GM10847 (cell line): ENCODE results near the gene ZBTB3.

ENCODE experiments used
- POLR2A ChIP-seq: IDR thresholded peaks from 2 replicates; pipeline ENCODE4 v1.6.1; 2011; ENCODE audit not compliant: insufficient read length; ENCODE audit errors: extremely low read depth

Gene ZBTB3

DNA sequence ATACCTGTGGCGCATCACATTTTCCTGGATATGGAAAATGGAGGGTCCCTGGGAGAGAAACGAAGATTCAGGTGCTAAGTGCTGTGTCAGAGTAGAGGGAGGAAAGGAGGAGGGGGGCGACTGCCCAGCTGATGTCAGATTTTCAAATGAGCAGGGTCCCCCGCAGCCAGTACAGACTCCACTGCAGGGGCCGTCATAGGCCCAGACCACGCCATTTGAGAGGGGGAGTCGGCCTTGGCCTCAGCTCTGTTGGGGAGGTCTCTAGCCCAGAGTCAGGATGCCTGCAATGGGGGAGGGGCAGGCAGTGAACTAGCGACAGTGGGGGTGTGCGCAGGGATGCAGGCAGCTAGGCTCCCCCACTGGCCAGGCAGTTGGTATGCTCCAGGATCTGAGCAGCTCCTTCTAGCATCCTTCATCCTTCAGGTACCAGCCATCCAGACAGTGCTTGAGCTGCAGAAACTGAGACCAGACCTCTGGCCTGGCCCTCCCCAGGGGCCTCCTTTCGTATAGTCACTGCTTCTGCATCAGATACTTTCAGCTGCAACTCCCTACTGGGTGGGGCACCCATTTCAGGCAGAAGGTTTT lies 46.6 kb downstream of the ZBTB3 start, which contains the start of the genes BSCL2 and GNG3:
Gene BSCL2, minus strand, starts transcription at position 148 of the 585 bp plus-strand sequence. CDS start 229 bp downstream, outside the sequence.
Gene GNG3, plus strand, starts transcription at position 400 of the 585 bp plus-strand sequence. CDS start 620 bp downstream, outside the sequence.
- TF ChIP-seq POLR2A, result no peak

DNA sequence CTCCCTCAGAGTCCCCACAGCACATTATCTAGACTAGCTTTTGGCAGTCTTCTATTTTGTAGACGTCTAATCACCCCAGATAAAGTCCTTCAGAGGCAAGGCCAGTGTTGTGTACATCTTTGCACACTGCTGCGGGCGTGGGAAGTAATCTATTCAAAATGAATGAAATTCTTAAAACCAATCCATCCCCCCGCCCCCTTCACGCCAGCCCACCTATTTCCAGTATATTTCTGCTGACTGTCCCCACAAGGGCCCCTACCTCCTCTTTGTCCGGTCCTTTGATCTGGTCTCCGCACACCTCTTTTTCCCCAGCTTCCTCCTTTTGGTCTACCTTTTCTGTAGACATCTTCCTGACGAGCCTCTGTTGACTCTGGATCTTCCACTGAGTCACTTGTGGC lies 47.1 kb downstream of the ZBTB3 start:
- no peak for TF ChIP-seq POLR2A

- TF ChIP-seq POLR2A, result peak; percentile 49
Measured at GRCh38 chr11:62705880-62706849, 47.8 kb downstream of the ZBTB3 start.

GRCh38 chr11:62705413-62705812 lies 48.5 kb downstream of the ZBTB3 start:
- no peak for TF ChIP-seq POLR2A

DNA sequence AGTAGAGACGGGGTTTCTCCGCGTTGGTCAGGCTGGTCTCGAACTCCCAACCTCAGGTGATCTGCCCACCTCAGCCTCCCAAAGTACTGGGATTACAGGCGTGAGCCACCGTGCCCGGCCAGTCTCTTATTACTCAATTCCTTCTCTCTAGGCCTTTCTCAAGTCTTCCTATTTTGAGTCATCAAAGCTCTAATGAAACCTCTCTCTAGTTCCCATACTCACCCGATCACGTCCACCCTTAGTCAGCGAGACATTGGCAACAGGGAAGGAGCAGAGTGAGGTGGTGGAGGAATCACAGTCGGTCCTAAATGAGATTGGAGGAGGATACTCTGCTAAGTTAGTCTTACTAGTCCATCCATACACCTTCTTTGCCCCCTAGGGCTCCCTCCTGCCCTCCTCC lies 51.7 kb downstream of the ZBTB3 start:
- no peak for TF ChIP-seq POLR2A
